ENCODE measurements around the gene CTDNEP1. TPM values are rescaled to one million over a fixed set of nuclear protein-coding genes. Genes with fewer than 3 reads are reported as not detected.

CTDNEP1 gene
- total and polyA plus RNA-seq, 12 donors: 30.3 to 177 (median 105) TPM

- Histone ChIP-seq H3K4me1 (replicated peaks in 1 of 2) (peaks cover 17 to 36% of the 10 kb centered on the region in 2 donors), H3K4me3 (no peak overlapping the region), H3K36me3 (replicated peaks in 1 of 2) (no peaks in the 10 kb centered on the region), H3K27me3 (no peaks in the 10 kb centered on the region), H3K9me3 (replicated peaks in 1 of 3) (no peaks in the 10 kb centered on the region), H3K27ac (peak overlapping the region in 1 of 5 donors; percentile 34)
- peak in 1 of 7 donors; percentile 21 for DNase-seq
- TF ChIP-seq POLR2A (IDR thresholded peaks at IDR 0.05): no peak
- no peak for TF ChIP-seq CTCF (IDR thresholded peaks at IDR 0.05)
- intact Hi-C loops (cut with DNase I): no loop called here
- WGBS, 4 donors: 36 to 50% (median 43%) methylated on average over 22 to 37 of the region's 37 CpGs
These were observed 39.9 kb downstream of the CTDNEP1 start for GRCh38 chr17:7211491-7212273.

DNA sequence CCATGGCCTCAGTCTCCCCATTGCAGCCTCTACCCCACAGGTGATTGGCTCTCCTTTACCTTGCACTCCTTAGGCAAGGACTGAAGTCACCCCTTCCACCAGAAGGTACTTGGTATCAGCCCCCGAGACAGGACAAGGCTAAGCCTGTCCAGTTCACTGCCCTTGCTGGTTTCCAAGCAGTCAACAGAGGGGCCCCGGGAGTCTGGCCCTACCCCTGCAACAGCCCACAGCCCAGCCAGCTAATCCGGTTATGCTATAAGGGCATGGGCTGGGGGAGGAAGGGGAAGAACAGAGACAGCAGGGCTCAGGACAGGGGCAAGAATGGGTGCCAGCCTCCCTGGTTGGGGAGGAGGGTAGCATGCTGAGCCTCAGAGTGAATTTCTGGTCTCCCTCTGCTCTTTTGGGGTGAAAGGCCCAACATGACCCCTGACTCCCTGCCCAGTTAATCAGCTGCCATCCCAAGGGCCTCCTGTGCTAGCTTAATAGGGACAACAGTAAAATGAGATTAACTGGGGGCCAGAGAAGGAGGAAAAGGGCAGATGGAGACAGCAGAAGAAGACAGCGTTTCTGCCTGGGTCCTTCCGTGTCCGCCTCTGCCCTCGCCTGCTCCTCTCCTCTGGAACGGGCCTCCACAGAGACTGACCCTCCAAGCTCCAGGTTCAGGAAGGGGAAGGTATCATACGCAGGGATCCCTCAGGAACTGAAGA lies 42.6 kb downstream of the CTDNEP1 start:
- Histone ChIP-seq H3K27me3 (no peaks in the 10 kb centered on the region), H3K4me1 (replicated peaks in 1 of 2) (peaks cover 1 to 19% of the 10 kb centered on the region in 2 donors), H3K27ac (peak overlapping the region in 1 of 5 donors; percentile 30), H3K36me3 (replicated peaks in 1 of 2) (no peaks in the 10 kb centered on the region), H3K4me3 (no peak overlapping the region), H3K9me3 (replicated peaks in 1 of 3) (no peaks in the 10 kb centered on the region)
- intact Hi-C loops (cut with DNase I): no loop called here
- DNase-seq: peak in 1 of 7 donors; percentile 13
- 72 to 85% (median 80%) methylated on average over 9 of the region's 9 CpGs for whole genome bisulfite sequencing, 4 donors
- TF ChIP-seq CTCF (IDR thresholded peaks at IDR 0.05) (no peak), POLR2A (IDR thresholded peaks at IDR 0.05) (no peak)

DNA sequence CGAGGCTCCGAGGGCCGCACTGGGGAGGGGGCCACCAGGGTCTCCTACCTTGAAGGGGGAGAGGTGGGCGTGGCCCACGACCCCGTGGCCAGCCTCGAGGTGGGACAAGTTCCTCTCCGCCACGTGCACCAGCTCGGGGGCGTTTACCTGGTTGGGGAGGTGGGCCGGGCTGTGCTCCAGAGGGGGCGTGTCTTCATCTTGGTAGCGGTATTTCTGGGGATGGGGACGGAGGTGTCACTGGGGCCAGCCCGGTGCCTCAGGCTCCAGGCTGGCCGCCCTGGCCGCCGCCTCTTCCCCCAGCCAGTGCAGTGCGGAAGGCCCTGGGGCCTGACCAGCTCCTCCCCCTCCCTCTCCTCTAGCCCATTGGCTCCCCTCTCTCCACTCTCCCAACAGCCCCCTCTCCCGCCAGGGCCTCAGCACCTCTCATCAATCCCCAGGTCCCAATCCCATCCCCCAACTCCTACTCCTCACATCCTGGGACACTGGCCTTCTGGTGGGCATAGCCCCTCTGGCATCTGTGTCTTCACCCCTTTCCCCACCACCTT lies 43.4 kb downstream of the CTDNEP1 start:
- intact Hi-C loops (cut with DNase I): no loop called here
- Histone ChIP-seq H3K9me3 (replicated peaks in 1 of 3) (no peaks in the 10 kb centered on the region), H3K36me3 (replicated peaks in 1 of 2) (peaks cover 0 to 8% of the 10 kb centered on the region in 2 donors), H3K27ac (peak overlapping the region in 1 of 5 donors; percentile 30), H3K4me1 (replicated peaks in 1 of 2) (peaks cover 0 to 15% of the 10 kb centered on the region in 2 donors), H3K27me3 (no peaks in the 10 kb centered on the region), H3K4me3 (no peak overlapping the region)
- 70 to 97% (median 82%) methylated on average over 1 to 21 of the region's 21 CpGs for WGBS, 4 donors
- DNase-seq: peak in 2 of 7 donors; percentile 13 to 17
- no peak for TF ChIP-seq POLR2A (IDR thresholded peaks at IDR 0.05)
- no peak for TF ChIP-seq CTCF (IDR thresholded peaks at IDR 0.05)
